GM18499 (cell line): ENCODE data around the gene CD81.

ENCODE experiments used
- ATAC-seq: cut with Tn5 transposase; IDR thresholded peaks from one replicate; pipeline ENCODE4 v1.9.1; 2021; ENCODE audit warnings: moderate number of reproducible peaks; ENCODE audit not compliant: insufficient read depth, unreplicated experiment

Gene CD81

DNA sequence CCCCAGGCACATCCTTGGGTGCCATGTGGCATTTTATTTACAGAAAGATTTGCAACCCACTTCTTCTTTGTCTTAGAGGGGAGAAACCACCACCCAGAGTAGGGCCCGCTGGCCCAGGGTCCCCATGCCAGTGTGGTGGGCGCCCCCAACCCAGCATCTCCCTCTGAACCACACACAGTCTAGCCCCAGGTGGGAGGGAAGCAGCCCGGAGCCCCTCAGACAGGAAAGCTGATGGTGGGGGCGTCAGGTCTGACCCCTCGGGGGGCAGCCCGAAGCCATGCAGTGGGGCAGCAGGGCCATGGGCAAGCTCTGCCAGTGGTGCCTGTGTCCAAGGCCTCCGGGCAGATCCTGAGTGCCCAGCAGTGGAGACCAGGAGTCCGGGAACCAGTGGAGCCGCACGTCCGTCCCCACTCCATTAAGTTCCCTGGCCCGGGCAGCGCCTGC is 55.5 kb downstream of the CD81 start:
- ATAC-seq: no peak

DNA sequence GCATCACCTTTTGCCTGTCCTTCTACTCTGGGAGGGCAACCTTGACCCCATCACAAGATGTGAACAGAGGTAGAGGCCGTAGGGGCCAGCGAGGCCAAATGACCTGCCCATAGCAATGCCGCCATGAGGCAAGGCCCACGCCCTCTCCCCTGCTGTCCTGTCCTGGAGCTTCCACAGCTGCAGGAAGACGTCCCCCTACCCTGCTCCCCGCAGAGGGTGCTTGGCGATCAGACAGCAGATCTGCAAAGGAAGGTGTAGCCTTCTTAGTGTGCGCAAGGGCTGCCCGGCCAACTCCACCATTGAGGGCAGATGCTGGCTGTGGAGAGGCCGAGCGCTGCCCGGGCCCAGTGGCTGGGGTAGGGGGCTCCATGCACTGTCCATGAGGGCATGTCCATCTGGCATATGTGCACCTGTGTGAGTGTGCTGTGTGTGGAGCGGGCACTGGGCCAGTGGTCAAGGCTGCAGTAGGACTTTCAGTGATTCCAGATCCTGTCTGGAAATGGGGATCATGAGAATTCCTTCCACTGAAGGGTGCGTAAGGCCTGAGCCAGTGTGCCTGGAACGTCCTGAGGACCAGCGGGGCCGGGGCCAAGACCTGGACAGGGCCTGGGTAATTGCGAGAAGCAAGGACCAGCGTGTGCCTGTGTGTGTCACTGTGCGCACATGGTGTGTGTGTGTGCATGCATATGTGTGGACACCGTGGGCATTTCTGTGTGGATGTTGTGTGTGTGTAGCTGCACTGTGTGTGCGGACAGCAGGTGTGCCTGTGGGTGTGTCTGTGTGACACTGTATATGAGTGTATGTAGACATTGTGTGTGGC is 56.2 kb downstream of the CD81 start:
- ATAC-seq: no peak

DNA sequence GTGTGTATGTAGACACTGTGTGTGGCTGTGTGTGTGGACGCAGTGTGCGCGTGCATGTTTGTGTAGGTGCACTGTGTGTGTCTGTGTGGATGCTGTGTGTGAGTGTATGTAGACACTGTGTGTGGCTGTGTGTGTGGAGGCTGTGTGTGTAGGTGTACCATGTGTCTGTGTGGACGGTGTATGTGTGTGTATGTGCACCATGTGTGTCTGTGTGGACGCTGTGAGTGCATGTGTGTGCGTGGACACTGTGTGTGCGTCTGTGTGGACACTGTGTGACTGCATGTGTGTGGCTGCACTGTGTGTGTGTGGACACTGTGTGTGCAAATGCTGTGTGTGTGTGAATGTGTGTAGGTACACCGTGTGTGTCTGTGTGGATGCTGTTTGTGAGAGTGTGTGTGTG is 56.9 kb downstream of the CD81 start:
- ATAC-seq: no peak

DNA sequence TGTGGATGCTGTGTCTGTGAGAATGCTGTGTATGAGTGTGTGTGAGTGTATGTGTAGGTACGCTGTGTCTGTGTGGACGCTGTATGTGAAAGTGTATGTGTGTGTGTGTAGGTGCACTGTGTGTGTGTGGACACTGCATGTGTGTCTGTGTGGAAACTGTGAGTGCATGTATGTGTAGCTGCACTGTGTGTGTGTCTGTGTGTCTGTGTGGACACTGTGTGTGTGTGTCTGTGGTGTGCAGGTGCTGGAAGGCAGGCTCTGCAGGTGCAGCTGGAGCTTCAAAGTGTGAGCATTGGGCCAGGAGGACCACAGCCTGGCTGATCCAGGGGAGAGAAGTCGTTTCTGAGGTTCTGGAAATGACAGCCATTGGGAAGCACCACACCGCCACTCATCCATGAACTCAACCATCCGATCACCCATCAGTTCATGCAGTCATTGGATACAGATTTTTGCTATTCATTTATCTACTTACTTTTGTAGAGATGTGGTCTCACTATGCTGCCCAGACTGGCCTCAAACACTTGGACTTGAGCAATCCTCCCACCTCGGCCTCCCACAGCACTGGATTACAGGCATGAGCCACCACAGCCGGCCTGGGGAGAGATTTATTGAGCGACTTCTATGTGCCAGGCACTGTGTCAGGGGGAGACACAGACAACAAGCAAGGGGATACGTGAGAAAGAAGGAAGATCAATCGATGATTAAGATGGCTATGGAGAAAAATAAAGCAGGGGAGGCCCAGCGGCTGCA is 57.6 kb downstream of the CD81 start:
- ATAC-seq: no peak

DNA sequence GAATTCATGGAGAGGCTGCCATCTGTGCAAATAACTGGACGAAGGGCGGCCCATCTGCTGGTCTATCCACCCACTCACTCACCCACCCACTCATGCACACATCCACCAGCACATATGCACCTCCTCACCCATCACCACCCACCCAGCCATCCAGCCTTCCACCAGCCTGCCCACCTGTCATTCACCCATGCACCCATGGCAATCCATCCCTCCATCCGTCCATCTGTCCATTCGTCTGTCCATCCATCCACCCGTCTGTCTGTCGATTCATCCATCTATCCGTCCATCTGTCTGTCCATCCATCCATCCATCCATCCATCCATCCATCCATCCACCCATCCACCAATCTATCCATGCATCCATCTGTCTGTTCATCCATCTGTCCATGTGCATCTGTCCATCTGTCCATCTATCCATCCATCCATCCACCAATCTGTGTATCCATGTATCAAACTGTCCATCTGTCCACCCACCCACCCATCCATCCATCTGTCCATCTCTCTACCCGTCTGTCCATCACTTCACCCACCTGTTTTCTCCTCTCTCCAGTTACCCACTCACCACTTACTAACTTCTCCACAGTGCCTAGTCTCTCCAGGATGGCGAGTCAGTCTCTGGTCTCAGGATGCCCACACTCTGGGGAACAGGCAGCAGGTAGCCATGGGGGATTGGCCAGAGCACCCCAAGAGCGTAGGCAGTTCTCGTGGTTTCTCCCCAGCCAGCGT is 58.3 kb downstream of the CD81 start:
- no peak for ATAC-seq

DNA sequence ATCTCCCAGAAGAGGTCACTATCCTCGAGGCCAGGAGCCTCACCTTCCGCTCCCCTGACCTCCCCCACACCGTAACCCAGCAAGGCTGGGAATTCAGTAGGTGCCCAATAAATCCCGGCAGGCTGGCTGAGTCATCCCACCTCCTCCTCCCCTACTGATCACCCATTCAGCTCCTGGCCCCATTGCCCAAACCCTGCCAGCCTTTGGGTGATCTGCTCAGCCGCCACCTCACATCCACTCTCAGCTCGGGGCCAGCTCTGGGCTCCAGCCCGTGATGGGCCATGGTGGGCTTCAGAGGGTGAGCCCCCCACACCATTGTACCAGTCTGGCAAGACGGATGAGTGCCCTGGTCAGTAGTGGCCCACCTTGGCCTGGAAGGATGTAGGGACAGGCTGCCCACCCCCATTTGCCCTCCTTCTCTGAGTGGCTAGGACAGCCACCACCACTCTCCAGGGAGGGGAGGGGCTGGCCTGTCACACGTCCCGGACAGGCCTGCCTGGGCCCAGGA is 59.0 kb downstream of the CD81 start:
- ATAC-seq: no peak

DNA sequence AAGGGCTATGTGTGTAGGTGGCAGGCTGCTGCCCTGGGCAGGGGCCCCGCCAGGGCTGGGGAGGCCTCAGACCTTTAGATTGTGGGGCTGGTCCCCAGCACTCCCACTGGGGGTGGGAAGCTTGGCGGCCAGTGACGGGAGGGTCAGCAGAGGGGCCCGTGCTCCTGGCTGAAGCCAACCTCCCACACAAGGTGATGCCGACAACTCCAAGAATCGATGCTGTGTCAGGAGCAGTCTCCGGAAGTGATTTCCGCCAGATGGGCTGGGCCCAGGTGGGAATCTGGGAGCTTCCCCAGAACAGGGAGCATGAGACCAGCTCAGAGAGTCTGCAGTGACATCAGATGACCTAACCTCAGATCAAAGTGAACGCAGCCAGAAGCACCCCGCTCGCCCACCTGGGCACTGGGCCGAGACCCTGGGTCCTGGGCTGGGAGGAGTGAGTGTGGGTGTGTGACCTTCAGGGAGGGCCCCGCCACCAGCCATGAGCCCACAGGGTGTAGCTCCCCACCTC is 59.5 kb downstream of the CD81 start:
- ATAC-seq: no peak

DNA sequence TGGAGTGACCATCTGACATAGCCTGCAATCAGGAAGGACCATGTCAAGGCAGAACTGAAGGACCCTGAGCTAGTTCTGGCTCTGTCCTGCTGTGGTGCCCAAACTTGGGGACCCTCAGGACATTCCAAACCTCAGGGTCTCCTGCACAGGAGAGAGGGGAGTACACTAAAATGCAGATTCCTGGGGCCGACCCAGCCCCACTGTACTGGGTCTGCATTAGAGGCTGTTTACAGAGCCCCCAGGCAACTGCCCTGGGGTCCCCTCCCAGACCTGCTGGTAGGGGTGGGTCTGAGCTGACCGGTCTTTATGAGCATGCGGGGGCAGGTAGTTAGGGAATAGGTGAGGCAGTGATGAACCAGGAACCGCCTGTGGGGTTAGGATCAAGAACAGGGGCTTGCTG is 60.4 kb downstream of the CD81 start:
- no peak for ATAC-seq

DNA sequence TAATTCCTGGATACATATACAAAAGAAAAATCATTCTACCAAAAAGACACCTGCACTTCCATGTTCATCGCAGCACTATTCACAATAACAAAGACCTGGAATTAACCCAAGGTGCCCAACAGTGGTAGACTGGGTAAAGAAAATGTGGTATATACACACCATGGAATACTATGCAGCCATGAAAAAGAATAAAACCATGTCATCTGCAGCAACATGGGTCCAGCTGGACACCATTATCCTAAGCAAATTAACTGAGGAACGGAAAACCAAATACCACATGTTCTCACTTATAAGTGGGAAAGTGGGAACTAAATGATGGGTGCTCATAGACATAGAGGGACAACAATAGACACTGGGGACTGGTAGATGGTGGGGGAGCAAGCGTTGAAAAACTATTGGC is 62.7 kb downstream of the CD81 start:
- no peak for ATAC-seq

DNA sequence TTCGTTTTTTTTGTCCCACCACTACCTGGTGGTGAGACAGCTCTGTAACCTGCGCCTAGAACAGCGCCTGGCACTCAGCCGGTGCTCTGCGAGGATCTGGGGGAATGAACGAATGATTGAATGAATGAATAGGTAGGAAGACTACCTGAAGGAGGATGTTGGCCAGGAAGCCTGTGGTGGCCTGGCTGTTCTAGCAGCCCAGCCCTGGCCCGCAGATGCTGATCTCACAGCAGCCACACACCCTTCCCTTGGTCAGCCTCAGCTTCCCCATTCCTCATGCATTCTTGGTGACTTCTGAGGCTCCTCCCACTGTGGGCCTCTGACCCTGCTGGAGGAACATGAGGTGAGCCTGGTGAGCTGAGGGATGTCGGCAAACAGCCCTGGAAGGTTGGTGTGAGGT is 63.5 kb downstream of the CD81 start:
- no peak for ATAC-seq

DNA sequence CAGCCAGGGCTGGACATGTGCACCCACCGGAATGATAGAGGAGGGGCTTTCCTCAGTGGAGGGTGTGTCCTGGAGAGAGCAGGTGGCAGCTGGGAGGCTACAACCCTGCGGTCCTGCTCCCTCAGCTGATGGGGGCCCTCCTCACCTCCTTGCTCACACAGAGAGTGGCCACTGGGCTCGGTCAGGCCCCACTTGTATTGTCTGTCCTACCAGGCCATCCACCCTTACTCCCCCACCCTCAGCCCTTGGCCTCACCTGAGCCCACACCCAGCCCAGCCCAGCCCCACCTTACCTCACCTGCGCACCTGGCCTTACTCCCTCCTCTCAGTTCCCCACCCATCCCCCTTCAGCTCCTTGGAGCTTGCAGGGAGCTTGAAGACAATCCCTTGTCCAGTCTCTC is 64.1 kb downstream of the CD81 start:
- ATAC-seq: no peak

DNA sequence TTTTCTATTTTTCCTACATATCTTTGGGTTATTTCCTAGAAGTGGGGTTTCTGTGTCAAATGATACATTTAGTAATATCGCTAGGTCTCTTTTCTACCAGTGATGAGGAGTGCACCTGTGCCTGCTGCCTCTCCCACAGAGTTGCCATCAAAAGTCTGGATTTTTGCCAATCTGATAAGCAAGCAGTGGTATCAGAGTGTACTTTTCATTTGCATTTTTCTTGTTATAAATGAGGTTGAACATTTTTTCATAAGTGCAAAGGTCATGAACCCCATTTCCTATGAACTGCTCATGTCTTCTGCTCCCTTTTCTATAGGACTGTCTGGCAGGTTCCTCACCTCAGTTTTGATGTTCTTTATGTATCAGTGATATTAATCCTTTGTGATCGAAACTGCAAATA is 65.5 kb downstream of the CD81 start:
- ATAC-seq: no peak

DNA sequence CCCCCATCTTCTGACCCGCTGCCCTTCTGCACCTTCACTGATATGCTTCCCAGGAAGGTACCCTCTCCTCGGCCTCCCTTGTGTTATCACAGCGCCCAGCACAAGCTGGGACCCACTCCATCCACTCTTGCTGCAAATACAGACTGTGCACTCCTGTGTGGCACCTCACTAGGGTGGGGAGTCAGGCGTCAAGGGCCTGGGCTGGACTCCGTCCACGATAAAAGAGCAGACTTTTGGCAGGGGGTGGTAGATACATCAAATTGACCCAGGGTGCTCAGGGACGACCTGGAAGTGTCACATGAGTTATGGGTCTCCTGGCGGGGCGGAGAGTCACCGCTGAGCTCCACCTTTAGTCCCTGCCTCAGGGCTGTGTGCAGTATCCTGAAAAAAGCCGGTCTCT is 66.3 kb downstream of the CD81 start:
- ATAC-seq: no peak

DNA sequence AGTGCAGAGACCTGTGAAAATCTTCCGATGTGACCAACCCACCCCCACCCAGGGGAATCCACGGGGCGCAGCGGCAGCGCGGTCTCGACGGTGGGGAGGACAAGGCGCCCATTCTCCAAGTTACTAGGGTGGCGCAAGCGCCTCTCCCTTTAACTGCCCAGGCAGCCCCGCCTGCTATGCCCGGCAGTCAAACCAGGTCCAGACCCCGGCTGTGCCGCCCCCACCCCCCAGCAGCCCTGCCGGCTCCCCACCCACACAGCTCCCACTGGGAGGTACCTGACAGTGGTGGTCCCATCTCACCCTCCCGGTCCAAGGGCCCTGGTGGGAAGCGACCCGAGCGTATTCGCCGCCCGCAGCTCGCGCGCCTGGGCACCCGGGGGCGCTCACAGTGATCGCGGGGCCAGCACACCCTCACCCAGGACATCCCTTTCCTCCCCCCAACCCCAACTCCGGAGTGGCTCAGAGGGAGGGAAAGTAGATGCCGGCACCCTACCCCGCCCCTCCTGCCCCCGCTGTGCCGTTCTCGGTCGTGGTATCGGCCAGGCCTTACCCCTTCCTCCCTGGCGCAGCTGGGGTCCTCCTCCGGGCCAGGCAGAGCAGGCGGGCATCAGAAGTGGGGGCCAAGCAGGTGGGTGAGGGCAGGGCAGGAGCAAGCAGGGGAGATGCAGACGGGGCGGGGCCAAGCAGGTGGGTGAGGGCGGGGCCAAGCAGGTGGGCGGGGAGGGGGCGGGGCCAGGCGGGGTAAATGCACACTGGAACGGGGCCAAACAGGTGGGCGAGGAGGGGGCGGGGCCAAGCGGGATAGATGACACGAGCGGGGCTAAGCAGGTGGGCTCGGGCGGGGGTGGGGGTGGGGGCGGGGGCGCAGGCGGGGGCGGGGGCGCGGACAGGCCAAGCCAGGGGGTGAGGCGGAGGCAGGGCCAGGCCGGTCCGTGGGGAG is 67.0 kb downstream of the CD81 start, which contains the start of gene TRPM5:
Gene TRPM5 (minus strand): TSS at position 634 of the 940 bp plus-strand sequence. CDS start 21,478 bp downstream, outside the sequence.
- no peak for ATAC-seq

DNA sequence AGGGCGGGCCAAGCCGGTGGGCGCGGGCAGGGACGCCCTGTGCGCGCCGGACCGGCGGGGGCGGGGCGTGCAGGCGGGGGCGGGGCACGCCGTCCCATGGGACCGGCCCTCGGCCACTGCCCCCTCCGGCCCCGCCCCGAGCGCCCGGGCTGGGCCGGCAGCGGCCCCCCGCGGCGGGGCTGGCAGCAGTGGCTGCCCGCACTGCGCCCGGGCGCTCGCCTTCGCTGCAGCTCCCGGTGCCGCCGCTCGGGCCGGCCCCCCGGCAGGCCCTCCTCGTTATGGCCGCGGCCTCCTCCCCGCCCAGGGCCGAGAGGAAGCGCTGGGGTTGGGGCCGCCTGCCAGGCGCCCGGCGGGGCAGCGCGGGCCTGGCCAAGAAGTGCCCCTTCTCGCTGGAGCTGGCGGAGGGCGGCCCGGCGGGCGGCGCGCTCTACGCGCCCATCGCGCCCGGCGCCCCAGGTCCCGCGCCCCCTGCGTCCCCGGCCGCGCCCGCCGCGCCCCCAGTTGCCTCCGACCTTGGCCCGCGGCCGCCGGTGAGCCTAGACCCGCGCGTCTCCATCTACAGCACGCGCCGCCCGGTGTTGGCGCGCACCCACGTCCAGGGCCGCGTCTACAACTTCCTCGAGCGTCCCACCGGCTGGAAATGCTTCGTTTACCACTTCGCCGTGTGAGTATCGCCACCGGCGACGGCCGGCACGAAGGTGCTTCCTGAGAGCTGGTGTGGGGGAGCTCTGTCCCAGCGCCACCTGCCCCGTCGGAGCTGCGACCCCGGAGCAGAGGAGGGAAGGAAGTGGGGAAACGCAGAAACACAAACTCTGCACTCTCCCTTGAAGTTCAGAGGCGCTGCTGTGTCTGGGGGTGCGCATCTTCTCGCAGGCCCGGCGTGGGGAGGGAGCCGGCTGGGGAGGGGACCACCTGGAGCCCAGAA is 68.0 kb downstream of the CD81 start, which contains the start of gene KCNQ1:
Gene KCNQ1 (plus strand): TSS at position 188 of the 925 bp plus-strand sequence. CDS start 91 bp downstream, at position 279.
- ATAC-seq: no peak

DNA sequence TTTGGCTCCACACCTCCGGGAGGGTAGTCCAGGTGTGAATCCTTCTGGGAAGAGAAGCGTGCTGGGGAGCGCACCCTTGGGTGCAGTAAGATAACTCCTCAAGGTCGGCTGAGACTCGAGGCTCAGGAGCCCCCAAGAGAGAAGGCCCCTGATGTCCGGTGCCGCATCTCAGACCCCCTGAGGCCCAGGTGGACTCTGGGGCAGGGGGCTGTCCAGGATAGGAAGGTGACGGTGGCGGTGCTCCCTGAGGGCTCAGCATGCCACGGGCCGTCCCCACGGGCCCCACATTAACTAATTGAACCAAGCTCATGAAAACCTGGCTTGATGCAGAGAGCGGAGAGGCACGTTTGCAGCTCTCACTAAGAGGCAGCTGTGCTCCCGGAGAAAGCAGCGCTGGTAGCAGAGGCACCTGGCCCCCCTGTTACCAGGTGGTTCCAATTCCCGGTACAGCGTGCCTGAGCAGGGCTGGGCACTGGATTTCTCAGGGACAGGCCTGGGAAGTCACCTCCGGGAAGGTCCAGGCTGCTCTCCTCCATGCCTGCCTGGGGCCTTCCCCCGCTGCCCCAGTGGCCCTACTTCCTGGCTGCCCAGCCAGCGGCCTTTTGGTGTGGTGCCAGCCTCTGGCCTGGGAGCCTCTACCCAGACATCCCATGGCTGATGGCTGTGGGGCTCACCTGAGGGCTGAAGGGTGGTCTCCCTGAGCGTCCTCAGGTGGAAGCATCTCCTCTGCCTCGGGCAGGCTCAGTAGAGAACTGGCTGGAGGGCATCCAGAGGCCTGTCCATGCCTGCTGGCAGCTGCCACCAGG is 68.8 kb downstream of the CD81 start:
- no peak for ATAC-seq

DNA sequence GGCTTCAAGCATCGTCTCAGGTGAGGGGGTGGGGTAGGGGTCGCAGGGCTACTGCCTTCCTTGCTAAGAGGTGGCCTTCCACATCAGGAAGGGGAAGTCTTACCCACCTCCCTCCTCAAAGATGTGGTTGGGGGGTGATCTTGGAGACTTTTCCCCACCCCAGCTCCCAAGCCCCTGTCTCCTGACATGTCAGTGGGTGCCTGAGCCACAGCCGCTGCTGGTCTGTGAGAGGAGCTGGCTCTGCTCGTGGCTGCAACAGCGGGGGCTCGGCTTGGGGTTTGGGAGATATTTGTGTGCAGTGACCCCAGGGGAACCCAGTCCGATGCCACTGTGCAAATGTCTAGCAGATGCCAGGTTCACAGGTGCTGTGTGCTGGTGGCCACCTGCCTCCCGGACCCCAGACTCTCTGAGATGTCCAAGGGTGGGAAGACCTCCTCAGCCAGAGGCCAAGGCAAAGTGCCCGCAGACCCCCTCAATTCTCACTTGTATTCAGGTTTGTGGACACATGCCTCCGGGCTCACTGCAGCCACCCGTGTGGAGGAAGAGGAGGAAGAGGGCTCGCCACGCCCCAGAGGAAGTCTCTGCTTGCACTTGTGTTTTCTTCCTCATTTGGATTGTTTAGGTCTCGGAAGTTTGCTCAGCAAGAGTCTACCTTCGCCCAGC is 69.6 kb downstream of the CD81 start:
- no peak for ATAC-seq
